H1 (cell line): ENCODE measurements around the gene TTC28. TPM values are rescaled to one million over a fixed set of nuclear protein-coding genes. Genes with fewer than 3 reads are reported as not detected.

ENCODE experiments used
- CTCF ChIA-PET: fragments of 300-600 bp; sonication (Branson Sonifier 250); formaldehyde crosslinking; loops from one replicate; lab custom pipeline; 2021; ENCODE audit not compliant: partially characterized antibody; lab: Charles Lee
- POLR2A ChIA-PET: fragments of 300-600 bp; sonication (Branson Sonifier 250); formaldehyde crosslinking; loops from one replicate; lab custom pipeline; 2021; ENCODE audit warnings: inconsistent platforms; ENCODE audit not compliant: partially characterized antibody; lab: Charles Lee
- DNase-seq, 2 experiments: peaks; one replicate each; pipeline versions ENCODE4 v3.0.0 to v3.0.0-alpha.2; 2010 to 2022; ENCODE audit warnings: low spot score in 2 of 2, low read depth in 1 of 2, mixed read lengths in 1 of 2
- FAIRE-seq: peaks from 2 replicates; lab custom pipeline; 2011; peaks lifted over from hg19 to GRCh38; lab: Jason Lieb, UNC
- H2AFZ ChIP-seq: 2 replicates; pipeline ENCODE4 v1.8.1; 2012; ENCODE audit warnings: low read length, inconsistent platforms
- H2AK5ac ChIP-seq: 2 replicates; pipeline ENCODE4 v1.6.1; 2013; ENCODE audit warnings: low read depth, low read length
- H2BK120ac ChIP-seq: replicated peaks from 2 replicates; pipeline ENCODE3; 2013; ENCODE audit warnings: low read depth, low read length, inconsistent platforms
- H2BK12ac ChIP-seq: 2 replicates; pipeline ENCODE4 v1.6.1; 2013; ENCODE audit warnings: low read depth, low read length
- H2BK15ac ChIP-seq: 2 replicates; pipeline ENCODE4 v1.6.1; 2013; ENCODE audit warnings: low read length
- H2BK20ac ChIP-seq: 2 replicates; pipeline ENCODE4 v1.6.1; 2013; ENCODE audit warnings: low read length
- H2BK5ac ChIP-seq: 2 replicates; pipeline ENCODE4 v1.6.1; 2013; ENCODE audit warnings: low read depth, low read length
- H3K14ac ChIP-seq: 2 replicates; pipeline ENCODE4 v1.6.1; 2013; ENCODE audit warnings: inconsistent platforms; ENCODE audit not compliant: insufficient read length
- H3K18ac ChIP-seq: 2 replicates; pipeline ENCODE4 v1.6.1; 2013; ENCODE audit warnings: low read length; ENCODE audit errors: extremely low read depth
- H3K23ac ChIP-seq: 2 replicates; pipeline ENCODE4 v1.6.1; 2013; ENCODE audit warnings: inconsistent platforms; ENCODE audit not compliant: insufficient read length
- H3K23me2 ChIP-seq: 2 replicates; pipeline ENCODE4 v1.6.1; 2013; ENCODE audit warnings: low read depth, low read length
- H3K27ac ChIP-seq: 2 replicates; pipeline ENCODE4 v1.6.1; 2011; ENCODE audit warnings: low read depth, low read length, inconsistent platforms
- H3K27me3 ChIP-seq, 4 experiments: replicated peaks in 1 of 4; 1 replicate in 1 of 4; 2 replicates in 3 of 4; pipeline versions ENCODE4 v1.6.1 to v1.8.1; 2011 to 2013; ENCODE audit warnings: low read length in 3 of 4, mild to moderate bottlenecking in 3 of 4, inconsistent platforms in 2 of 4, mixed read lengths in 2 of 4, moderate library complexity in 1 of 4; ENCODE audit not compliant: control insufficient read depth in 3 of 4, insufficient read depth in 3 of 4; ENCODE audit errors: extremely low read depth in 1 of 4
- H3K36me3 ChIP-seq, 4 experiments: 2 replicates each; pipeline versions ENCODE4 v1.6.1 to v1.8.1; 2011 to 2013; ENCODE audit warnings: mild to moderate bottlenecking in 4 of 4, low read length in 3 of 4, moderate library complexity in 2 of 4, control low read depth in 1 of 4, inconsistent platforms in 1 of 4; ENCODE audit not compliant: insufficient read depth in 4 of 4, control insufficient read depth in 2 of 4
- H3K4ac ChIP-seq: replicated peaks from 2 replicates; pipeline ENCODE3; 2013; ENCODE audit warnings: low read length, low read depth, mixed read lengths, inconsistent platforms; ENCODE audit not compliant: insufficient read length
- H3K4me1 ChIP-seq, 4 experiments: replicated peaks in 1 of 4; 1 replicate in 1 of 4; 2 replicates in 3 of 4; pipeline versions ENCODE4 v1.6.1 to v1.8.1; 2011 to 2013; ENCODE audit warnings: low read length in 3 of 4, inconsistent platforms in 2 of 4, mixed read lengths in 1 of 4; ENCODE audit not compliant: insufficient read depth in 4 of 4, control insufficient read depth in 3 of 4
- H3K4me2 ChIP-seq, 2 experiments: 2 replicates each; pipeline versions ENCODE4 v1.6.1 to v1.8.1; 2011 to 2013; ENCODE audit warnings: low read depth in 2 of 2, low read length in 2 of 2, control low read depth in 1 of 2, inconsistent platforms in 1 of 2, mild to moderate bottlenecking in 1 of 2; ENCODE audit not compliant: insufficient read depth in 1 of 2
- H3K4me3 ChIP-seq, 4 experiments: fragments of 200-600, 300-600 bp in 1 of 4; sonication (generic), shearing (Covaris generic), sonication (Bioruptor Twin) in 1 of 4; 2 replicates each; pipeline versions ENCODE4 v1.5.1 to v1.8.1; 2011 to 2016; ENCODE audit warnings: low read length in 4 of 4, low read depth in 3 of 4, control low read depth in 2 of 4, inconsistent platforms in 2 of 4, mild to moderate bottlenecking in 2 of 4, mixed read lengths in 1 of 4, moderate library complexity in 1 of 4; ENCODE audit not compliant: insufficient read depth in 2 of 4; ENCODE audit errors: extremely low read depth in 1 of 4
- H3K56ac ChIP-seq: replicated peaks from 2 replicates; pipeline ENCODE3; 2013; ENCODE audit warnings: low read depth, mild to moderate bottlenecking, mixed read lengths, low read length, inconsistent platforms; ENCODE audit not compliant: insufficient read length
- H3K79me1 ChIP-seq: 2 replicates; pipeline ENCODE4 v1.6.1; 2013; ENCODE audit warnings: low read depth, low read length, control low read depth
- H3K79me2 ChIP-seq, 2 experiments: 2 replicates each; pipeline versions ENCODE4 v1.6.1 to v1.8.1; 2012 to 2013; ENCODE audit warnings: low read length in 2 of 2, mild to moderate bottlenecking in 2 of 2, inconsistent platforms in 1 of 2; ENCODE audit not compliant: insufficient read depth in 2 of 2, control insufficient read depth in 1 of 2
- H3K9ac ChIP-seq, 4 experiments: replicated peaks in 1 of 4; 1 replicate in 1 of 4; 2 replicates in 3 of 4; pipeline versions ENCODE4 v1.6.1 to v1.8.1; 2011 to 2013; ENCODE audit warnings: low read depth in 3 of 4, low read length in 3 of 4, control low read depth in 2 of 4, mild to moderate bottlenecking in 2 of 4, moderate library complexity in 2 of 4, inconsistent platforms in 1 of 4; ENCODE audit errors: extremely low read depth in 1 of 4
- H3K9me3 ChIP-seq, 2 experiments: 2 replicates each; pipeline versions ENCODE4 v1.6.1 to v1.8.1; 2012 to 2013; ENCODE audit warnings: mild to moderate bottlenecking in 2 of 2, moderate library complexity in 2 of 2, control low read depth in 1 of 2, inconsistent platforms in 1 of 2, low read depth in 1 of 2, low read length in 1 of 2, mixed read lengths in 1 of 2; ENCODE audit not compliant: insufficient read depth in 2 of 2
- H4K20me1 ChIP-seq, 2 experiments: replicated peaks in 1 of 2; 2 replicates each; pipeline versions ENCODE3 to v1.8.1; 2011 to 2013; ENCODE audit warnings: inconsistent platforms in 2 of 2, low read length in 2 of 2, mild to moderate bottlenecking in 1 of 2; ENCODE audit not compliant: insufficient read depth in 2 of 2, control insufficient read depth in 1 of 2
- H4K5ac ChIP-seq: 2 replicates; pipeline ENCODE4 v1.6.1; 2013; ENCODE audit warnings: low read length, low read depth, mixed read lengths, inconsistent platforms; ENCODE audit not compliant: insufficient read length
- H4K8ac ChIP-seq: 2 replicates; pipeline ENCODE4 v1.8.0; 2013; ENCODE audit warnings: mild to moderate bottlenecking, moderate library complexity, low read length, inconsistent platforms; ENCODE audit not compliant: insufficient read depth; ENCODE audit errors: extremely low read depth
- H4K91ac ChIP-seq: replicated peaks from 2 replicates; pipeline ENCODE3; 2013; ENCODE audit warnings: low read length, mixed read lengths, inconsistent platforms; ENCODE audit not compliant: insufficient read length
- CREB1 ChIP-seq: IDR thresholded peaks from 2 replicates; pipeline ENCODE4 v1.6.1; 2012; ENCODE audit warnings: inconsistent platforms
- CTBP2 ChIP-seq: IDR thresholded peaks from 2 replicates; pipeline ENCODE4 v1.7.0; 2011; ENCODE audit warnings: borderline replicate concordance, mild to moderate bottlenecking, moderate library complexity, mixed read lengths, low read length; ENCODE audit not compliant: insufficient read depth, insufficient read length
- SP1 ChIP-seq: IDR thresholded peaks from 2 replicates; pipeline ENCODE4 v1.6.1; 2011; ENCODE audit warnings: low read depth, low read length
- SP2 ChIP-seq: IDR thresholded peaks from 2 replicates; pipeline ENCODE4 v1.6.1; 2012; ENCODE audit warnings: mild to moderate bottlenecking, low read length, inconsistent platforms
- SP4 ChIP-seq: IDR thresholded peaks from 2 replicates; pipeline ENCODE4 v1.6.1; 2012; ENCODE audit warnings: low read length, inconsistent platforms
- WGBS, 2 experiments: shearing (Covaris generic) in 1 of 2; methylation state at CpG; one replicate each; pipeline versions ENCODE4 v1.1.6 to v1.1.7; 2013 to 2015; ENCODE audit warnings: low lambda C conversion rate in 2 of 2, mixed read lengths in 2 of 2, inconsistent platforms in 1 of 2, low coverage in 1 of 2, missing lambda C conversion rate in 1 of 2; ENCODE audit not compliant: insufficient replicate concordance in 2 of 2, insufficient coverage in 1 of 2, insufficient read length in 1 of 2; ENCODE audit errors: extremely low coverage in 1 of 2, missing lambda C conversion rate in 1 of 2; 5-methylcytosine and 5-hydroxymethylcytosine counted together
- polyA plus RNA-seq, 7 experiments: library from polyadenylated mRNA; depleted of rRNA in 3 of 7; stranded (reverse) in 5 of 7; unstranded in 2 of 7; fragments of >200 nt in 5 of 7; fragments of 200-250 nt in 2 of 7; gene quantifications; 1 replicate in 5 of 7; 2 replicates in 1 of 7; 4 replicates in 1 of 7; pipeline versions ENCODE4 v1.2.1 to v1.2.3, GENCODE V29; 2011 to 2013; ENCODE audit warnings: missing spikeins in 2 of 7, mixed read lengths in 2 of 7
- total RNA-seq: library from RNA; stranded (reverse); fragmentation: NEBNext Ultra II Directional; extraction: Animal tissue kit (Norgen Biotek cat#: 25700); gene quantifications from 2 replicates; pipeline ENCODE4 v1.2.1, GENCODE V29; 2021

The TTC28 gene
- total and polyA plus RNA-seq, 2 of the 8 experiments (the other 6 are each of a cell fraction or from before 2014, with no cell fraction given), result 2.6 to 12.6 TPM

GRCh38 chr22:28014211-28015045, 665.2 kb downstream of the TTC28 start:
- no peaks in the 10 kb centered on the region for H4K20me1 ChIP-seq
- H2AFZ ChIP-seq, result no peak overlapping the region
- peak overlapping the region; percentile 28; the same call in 1 of the 2 replicates for H4K8ac ChIP-seq
- no peaks in the 10 kb centered on the region for H3K36me3 ChIP-seq
- DNase-seq (no peak), FAIRE-seq (no peak)
- H3K9ac ChIP-seq, result no peak overlapping the region
- ChIA-PET CTCF (interaction anchor here (0.6 to 3.1 kb wide), 13 partner anchors 10 to 1538 kb away, joined by 3 to 8 read pairs (median 3); no protein-coding TSS in a partner anchor), POLR2A (interaction anchor here (0.6 to 1.2 kb wide), 2 partner anchors 9 to 136 kb away, joined by 3 to 4 read pairs; no protein-coding TSS in a partner anchor)
- WGBS, 2 experiments, result 86% methylated on average over 16 of the region's 18 CpGs; no CpG with 5 or more reads in 1 of the 2 experiments
- H2BK20ac ChIP-seq, result no peak overlapping the region
- no peak overlapping the region for H2BK15ac ChIP-seq
- no peak overlapping the region for H2BK12ac ChIP-seq
- no peaks in the 10 kb centered on the region for H3K27me3 ChIP-seq
- H3K79me1 ChIP-seq, result no peaks in the 10 kb centered on the region
- no peaks in the 10 kb centered on the region; a peak in 1 of 7 replicates for H3K4me1 ChIP-seq
- H2BK120ac ChIP-seq, result no peak overlapping the region
- TF ChIP-seq SP1 (no peak), SP4 (no peak), SP2 (no peak), CTBP2 (no peak), CREB1 (no peak)
- no peaks in the 10 kb centered on the region for H3K23me2 ChIP-seq
- H4K91ac ChIP-seq, result no peak overlapping the region
- H3K4me3 ChIP-seq, result no peak overlapping the region
- no peak overlapping the region for H4K5ac ChIP-seq
- no peak overlapping the region for H3K27ac ChIP-seq
- H3K23ac ChIP-seq, result no peak overlapping the region
- H3K9me3 ChIP-seq, result no peaks in the 10 kb centered on the region
- no peak overlapping the region for H3K4me2 ChIP-seq
- no peaks in the 10 kb centered on the region for H3K79me2 ChIP-seq
- no peak overlapping the region for H3K18ac ChIP-seq
- H3K56ac ChIP-seq, result no peak overlapping the region
- H3K14ac ChIP-seq, result no peak overlapping the region
- H2AK5ac ChIP-seq, result no peak overlapping the region
- H2BK5ac ChIP-seq, result no peak overlapping the region
- H3K4ac ChIP-seq, result no peak overlapping the region
